Muscle layer of colon (tissue), 2 donors: Measurements from ENCODE around the gene NDUFA5.

Experiments
- H3K27ac ChIP-seq: one replicate; pipeline ENCODE4 v1.7.0; 2013; ENCODE audit warnings: low read depth, mild to moderate bottlenecking, low read length, moderate library complexity
- H3K27me3 ChIP-seq, 2 donors: one replicate each; pipeline ENCODE4 v1.7.0; 2013; ENCODE audit warnings: low read length in 2 of 2, mild to moderate bottlenecking in 2 of 2; ENCODE audit not compliant: insufficient read depth in 2 of 2, control insufficient read depth in 1 of 2
- H3K36me3 ChIP-seq: one replicate; pipeline ENCODE4 v1.7.0; 2013; ENCODE audit warnings: mild to moderate bottlenecking, low read length; ENCODE audit not compliant: insufficient read depth
- H3K4me1 ChIP-seq: one replicate; pipeline ENCODE4 v1.7.0; 2013; ENCODE audit warnings: mild to moderate bottlenecking, low read length; ENCODE audit not compliant: insufficient read depth
- H3K4me3 ChIP-seq, 2 donors: one replicate each; pipeline ENCODE4 v1.7.0; 2013; ENCODE audit warnings: low read length in 2 of 2, low read depth in 1 of 2, mild to moderate bottlenecking in 1 of 2, moderate library complexity in 1 of 2
- H3K9ac ChIP-seq: one replicate; pipeline ENCODE4 v1.7.0; 2013; ENCODE audit warnings: low read length
- H3K9me3 ChIP-seq: one replicate; pipeline ENCODE4 v1.7.0; 2013; ENCODE audit warnings: mild to moderate bottlenecking, low read length
- donor health status: abdominal sarcoma.
- donor health status: Adenocarcinoma of cecum.

The NDUFA5 gene

GRCh38 chr7:123500878-123501489, 56.6 kb downstream of the NDUFA5 start:
- Histone ChIP-seq H3K9ac (no peak overlapping the region), H3K9me3 (no peaks in the 10 kb centered on the region), H3K4me3 (no peak overlapping the region), H3K4me1 (no peaks in the 10 kb centered on the region), H3K27ac (no peak overlapping the region), H3K36me3 (no peaks in the 10 kb centered on the region), H3K27me3 (no peaks in the 10 kb centered on the region)

GRCh38 chr7:123499211-123499970, 58.2 kb downstream of the NDUFA5 start:
- no peak overlapping the region for H3K4me3 ChIP-seq
- no peak overlapping the region for H3K27ac ChIP-seq
- no peak overlapping the region for H3K9ac ChIP-seq
- H3K27me3 ChIP-seq = no peaks in the 10 kb centered on the region
- H3K4me1 ChIP-seq = no peaks in the 10 kb centered on the region
- H3K9me3 ChIP-seq = no peaks in the 10 kb centered on the region
- no peaks in the 10 kb centered on the region for H3K36me3 ChIP-seq

- H3K36me3 ChIP-seq = no peaks in the 10 kb centered on the region
- no peak overlapping the region for H3K9ac ChIP-seq
- H3K4me3 ChIP-seq = no peak overlapping the region
- no peaks in the 10 kb centered on the region for H3K27me3 ChIP-seq
- no peaks in the 10 kb centered on the region for H3K4me1 ChIP-seq
- H3K9me3 ChIP-seq = no peaks in the 10 kb centered on the region
- no peak overlapping the region for H3K27ac ChIP-seq
These were observed 59.0 kb downstream of the NDUFA5 start for GRCh38 chr7:123498601-123499000.

GRCh38 chr7:123498031-123498430, 59.6 kb downstream of the NDUFA5 start:
- no peaks in the 10 kb centered on the region for H3K9me3 ChIP-seq

GRCh38 chr7:123494193-123494796, 63.3 kb downstream of the NDUFA5 start:
- Histone ChIP-seq H3K9me3 (no peaks in the 10 kb centered on the region), H3K36me3 (no peaks in the 10 kb centered on the region), H3K27me3 (no peaks in the 10 kb centered on the region), H3K4me1 (no peaks in the 10 kb centered on the region), H3K27ac (no peak overlapping the region), H3K9ac (no peak overlapping the region), H3K4me3 (no peak overlapping the region)

More at GRCh38 chr7:123498031-123498430, 59.6 kb downstream of the NDUFA5 start:
- H3K27ac ChIP-seq = no peak overlapping the region
- no peak overlapping the region for H3K4me3 ChIP-seq
- H3K36me3 ChIP-seq = no peaks in the 10 kb centered on the region
- no peak overlapping the region for H3K9ac ChIP-seq
- no peaks in the 10 kb centered on the region for H3K27me3 ChIP-seq
- H3K4me1 ChIP-seq = no peaks in the 10 kb centered on the region

GRCh38 chr7:123492485-123492884, 65.1 kb downstream of the NDUFA5 start:
- Histone ChIP-seq H3K4me3 (no peak overlapping the region), H3K9ac (no peak overlapping the region), H3K27me3 (no peaks in the 10 kb centered on the region), H3K36me3 (no peaks in the 10 kb centered on the region), H3K27ac (no peak overlapping the region), H3K4me1 (no peaks in the 10 kb centered on the region), H3K9me3 (no peaks in the 10 kb centered on the region)
